ENCODE results near the gene NAP1L3.

The NAP1L3 gene

GRCh38 chrX:93649381-93649780 is 24.0 kb downstream of the NAP1L3 start:
- H3K4me3 ChIP-seq (replicated peaks; ENCODE audit: low read depth, low read length): no peak overlapping the region
- DNase-seq (ENCODE audit: extremely low read depth, low read depth): no peak
- TF ChIP-seq CTCF (IDR thresholded peaks at IDR 0.05; ENCODE audit: low read depth, low read length, missing control alignments): no peak

- no peak for DNase-seq (ENCODE audit: extremely low read depth, low read depth)
- no peak overlapping the region for H3K4me3 ChIP-seq (replicated peaks; ENCODE audit: low read depth, low read length)
- no peak for TF ChIP-seq CTCF (IDR thresholded peaks at IDR 0.05; ENCODE audit: low read depth, low read length, missing control alignments)
Observed at GRCh38 chrX:93637591-93637990, 35.8 kb downstream of the NAP1L3 start.

All from HFF-Myc (cell line).